Thymus (tissue), 11 donors: ENCODE measurements around the gene RAB7A. TPM values are rescaled to one million over a fixed set of nuclear protein-coding genes. Genes with fewer than 3 reads are reported as not detected.

Experiments used
- DNase-seq, 9 donors: peaks; one replicate each; pipeline ENCODE4 v3.0.0-alpha.2; 2013; ENCODE audit warnings: low spot score in 9 of 9, low read depth in 6 of 9, missing footprints in 1 of 9
- H3K27ac ChIP-seq, 2 donors: one replicate each; pipeline ENCODE4 v1.5.1; 2013; ENCODE audit warnings: control low read depth in 1 of 2, low read depth in 1 of 2, low read length in 1 of 2, mild to moderate bottlenecking in 1 of 2, moderate library complexity in 1 of 2
- H3K27me3 ChIP-seq, 2 donors: one replicate each; pipeline ENCODE4 v1.5.1; 2013; ENCODE audit warnings: low read length in 1 of 2; ENCODE audit not compliant: control insufficient read depth in 2 of 2, insufficient read depth in 1 of 2
- H3K36me3 ChIP-seq, 2 donors: one replicate each; pipeline ENCODE4 v1.5.1; 2013; ENCODE audit warnings: low read length in 1 of 2, mild to moderate bottlenecking in 1 of 2, moderate library complexity in 1 of 2; ENCODE audit not compliant: control insufficient read depth in 2 of 2, insufficient read depth in 2 of 2
- H3K4me1 ChIP-seq, 2 donors: one replicate each; pipeline ENCODE4 v1.5.1; 2013; ENCODE audit warnings: low read length in 2 of 2; ENCODE audit not compliant: control insufficient read depth in 2 of 2, insufficient read depth in 2 of 2
- H3K4me3 ChIP-seq, 2 donors: one replicate each; pipeline ENCODE4 v1.5.1; 2013; ENCODE audit warnings: low read length in 2 of 2, control low read depth in 1 of 2, mild to moderate bottlenecking in 1 of 2
- H3K9me3 ChIP-seq, 2 donors: one replicate each; pipeline ENCODE4 v1.5.1; 2013; ENCODE audit warnings: low read length in 1 of 2, mild to moderate bottlenecking in 1 of 2; ENCODE audit not compliant: control insufficient read depth in 2 of 2, insufficient read depth in 1 of 2
- WGBS: extraction: QIAGEN DNeasy Blood & Tissue Kit; methylation state at CpG from one replicate; pipeline ENCODE4 v1.1.7; 2013; 5-methylcytosine and 5-hydroxymethylcytosine counted together
- polyA plus RNA-seq: library from polyadenylated mRNA; stranded (reverse); fragments of 200-250 nt; gene quantifications from one replicate; pipeline ENCODE4 v1.2.3, GENCODE V29; 2013
- total RNA-seq: library from RNA; stranded (reverse); fragments of 120-200 nt; gene quantifications from one replicate; pipeline ENCODE4 v1.2.4, GENCODE V29; 2013
- donor health status: healthy.

RAB7A gene
- total and polyA plus RNA-seq, 2 donors = 42.9 to 167 TPM

GRCh38 chr3:128845119-128845777 lies 119.3 kb downstream of the RAB7A start:
- no peaks in the 10 kb centered on the region for H3K36me3 ChIP-seq
- H3K27me3 ChIP-seq = no peaks in the 10 kb centered on the region
- peak overlapping the region; percentile 45 for H3K4me3 ChIP-seq
- H3K9me3 ChIP-seq = peaks cover 0 to 3% of the 10 kb centered on the region in 2 donors
- peaks cover 18 to 44% of the 10 kb centered on the region in 2 donors for H3K4me1 ChIP-seq
- peak in 2 of 9 donors; percentile 17 to 32 for DNase-seq
- H3K27ac ChIP-seq = peak overlapping the region in 1 of 2 donors; percentile 82
- 51% methylated on average over 14 of the region's 14 CpGs for WGBS

GRCh38 chr3:128845778-128846485 lies 119.9 kb downstream of the RAB7A start:
- Histone ChIP-seq H3K4me3 (peak overlapping the region; percentile 45), H3K27me3 (no peaks in the 10 kb centered on the region), H3K36me3 (no peaks in the 10 kb centered on the region), H3K27ac (peak overlapping the region; percentile 61 to 82), H3K9me3 (peaks cover 0 to 3% of the 10 kb centered on the region in 2 donors), H3K4me1 (peaks cover 18 to 39% of the 10 kb centered on the region in 2 donors)
- WGBS = 5% methylated on average over 32 of the region's 32 CpGs
- DNase-seq = peak in 8 of 9 donors; percentile 49 to 88 (median 74)

GRCh38 chr3:128846486-128846891 lies 120.5 kb downstream of the RAB7A start:
- 57% methylated on average over 13 of the region's 13 CpGs for WGBS
- H3K36me3 ChIP-seq = no peaks in the 10 kb centered on the region
- H3K27me3 ChIP-seq = no peaks in the 10 kb centered on the region
- peak overlapping the region in 1 of 2 donors; percentile 45 for H3K4me3 ChIP-seq
- H3K4me1 ChIP-seq = peaks cover 18 to 37% of the 10 kb centered on the region in 2 donors
- peaks cover 0 to 3% of the 10 kb centered on the region in 2 donors for H3K9me3 ChIP-seq
- peak in 4 of 9 donors; percentile 48 to 65 (median 58) for DNase-seq
- H3K27ac ChIP-seq = peak overlapping the region; percentile 44 to 82

GRCh38 chr3:128847666-128848370 lies 121.8 kb downstream of the RAB7A start:
- DNase-seq = no peak
- Histone ChIP-seq H3K4me1 (peaks cover 18 to 37% of the 10 kb centered on the region in 2 donors), H3K4me3 (no peak overlapping the region), H3K27me3 (no peaks in the 10 kb centered on the region), H3K27ac (no peak overlapping the region), H3K9me3 (peaks cover 0 to 3% of the 10 kb centered on the region in 2 donors), H3K36me3 (no peaks in the 10 kb centered on the region)
- WGBS = 97% methylated on average over 15 of the region's 15 CpGs

GRCh38 chr3:128848936-128849335 lies 123.0 kb downstream of the RAB7A start:
- H3K36me3 ChIP-seq = no peaks in the 10 kb centered on the region
- no peak for DNase-seq
- H3K27me3 ChIP-seq = no peaks in the 10 kb centered on the region
- H3K27ac ChIP-seq = no peak overlapping the region
- H3K9me3 ChIP-seq = peaks cover 0 to 13% of the 10 kb centered on the region in 2 donors
- no peak overlapping the region for H3K4me3 ChIP-seq
- WGBS = 98% methylated on average over 13 of the region's 13 CpGs
- peaks cover 18 to 37% of the 10 kb centered on the region in 2 donors for H3K4me1 ChIP-seq

- H3K27me3 ChIP-seq = no peaks in the 10 kb centered on the region
- H3K36me3 ChIP-seq = no peaks in the 10 kb centered on the region
- no peak overlapping the region for H3K4me3 ChIP-seq
- peaks cover 2 to 19% of the 10 kb centered on the region in 2 donors for H3K9me3 ChIP-seq
- no peak for DNase-seq
- no peak overlapping the region for H3K27ac ChIP-seq
- H3K4me1 ChIP-seq = peaks cover 18 to 33% of the 10 kb centered on the region in 2 donors
- WGBS = 89% methylated on average over 11 of the region's 11 CpGs
Observed at GRCh38 chr3:128849911-128850455, 124.0 kb downstream of the RAB7A start.

- no peak for DNase-seq
- peaks cover 13 to 28% of the 10 kb centered on the region in 2 donors for H3K4me1 ChIP-seq
- H3K27ac ChIP-seq = no peak overlapping the region
- no peaks in the 10 kb centered on the region for H3K36me3 ChIP-seq
- no peaks in the 10 kb centered on the region for H3K27me3 ChIP-seq
- WGBS = 97% methylated on average over 9 of the region's 9 CpGs
- H3K4me3 ChIP-seq = no peak overlapping the region
- peaks cover 2 to 19% of the 10 kb centered on the region in 2 donors for H3K9me3 ChIP-seq
Observed at GRCh38 chr3:128850544-128850943, 124.6 kb downstream of the RAB7A start.

- Histone ChIP-seq H3K27me3 (no peaks in the 10 kb centered on the region), H3K9me3 (peaks cover 2 to 23% of the 10 kb centered on the region in 2 donors), H3K27ac (no peak overlapping the region), H3K4me3 (no peak overlapping the region), H3K4me1 (peaks cover 5 to 17% of the 10 kb centered on the region in 2 donors), H3K36me3 (no peaks in the 10 kb centered on the region)
- 71% methylated on average over 4 of the region's 4 CpGs for WGBS
- no peak for DNase-seq
Observed at GRCh38 chr3:128851601-128852000, 125.6 kb downstream of the RAB7A start.
